Ovary (tissue), 9 donors: Measurements from ENCODE around the gene CD300LF. TPM values are rescaled to one million over a fixed set of nuclear protein-coding genes. Genes with fewer than 3 reads are reported as not detected.

Experiments used
- DNase-seq, 5 donors: peaks; one replicate each; pipeline ENCODE4 v3.0.0-alpha.2; 2019 to 2020
- H3K27ac ChIP-seq, 2 donors: fragments of 200-600 bp; one replicate each; pipeline versions ENCODE4 v1.5.1 to v1.8.0; 2019 to 2022
- H3K27me3 ChIP-seq: fragments of 200-600 bp; one replicate; pipeline ENCODE4 v1.8.0; 2022
- H3K36me3 ChIP-seq: fragments of 200-600 bp; sonication (generic); one replicate; pipeline ENCODE4 v1.5.1; 2019
- H3K4me1 ChIP-seq: one replicate; pipeline ENCODE4 v1.8.1; 2013; ENCODE audit warnings: mild to moderate bottlenecking, moderate library complexity; ENCODE audit not compliant: insufficient read depth
- H3K4me3 ChIP-seq: fragments of 200-600 bp; sonication (generic); one replicate; pipeline ENCODE4 v1.5.1; 2017
- H3K9me3 ChIP-seq, 2 donors: fragments of 200-600 bp in 1 of 2; sonication (generic) in 1 of 2; one replicate each; pipeline versions ENCODE4 v1.5.1 to v1.8.1; 2013 to 2019; ENCODE audit warnings: mild to moderate bottlenecking in 1 of 2, moderate library complexity in 1 of 2
- CTCF ChIP-seq, 3 donors: fragments of 450-650 bp in 2 of 3; fragments of 200-600 bp in 1 of 3; IDR thresholded peaks; one replicate each; pipeline versions ENCODE4 v1.5.1 to v1.8.0; 2016 to 2022; ENCODE audit warnings: antibody characterized with exemption in 3 of 3, mild to moderate bottlenecking in 1 of 3
- EP300 ChIP-seq: sonication (generic); formaldehyde crosslinking; IDR thresholded peaks from one replicate; pipeline ENCODE4 v1.6.1; 2017; ENCODE audit warnings: antibody characterized with exemption
- POLR2A ChIP-seq: fragments of 450-650 bp; IDR thresholded peaks from one replicate; pipeline ENCODE4 v1.6.1; 2017; ENCODE audit warnings: antibody characterized with exemption, mild to moderate bottlenecking, moderate library complexity
- WGBS, 3 donors: extraction: QIAGEN DNeasy Blood & Tissue Kit in 1 of 3; methylation state at CpG; one replicate each; pipeline versions ENCODE4 v1.1.5 to v1.1.7; 2013 to 2017; 5-methylcytosine and 5-hydroxymethylcytosine counted together
- intact Hi-C, 4 donors: fragments of 100-400 bp; cut with DNase I; formaldehyde crosslinking; loops; one replicate each; pipeline versions ENCODE4 v1.11.0 to v1.15.1; 2022 to 2023
- polyA plus RNA-seq, 2 donors: library from polyadenylated mRNA; stranded (reverse); fragments of 200-250 nt in 1 of 2; fragments of 350-450 nt in 1 of 2; fragmentation: Illumina TruSeq in 1 of 2; extraction: RNeasy Lipid Tissue Mini Kit (QIAGEN cat#74804) in 1 of 2; gene quantifications; one replicate each; pipeline ENCODE4 v1.2.3, GENCODE V29; 2013 to 2014
- total RNA-seq, 7 donors: library from RNA; depleted of rRNA in 2 of 7; stranded (reverse); fragments of >200 nt in 2 of 7; fragmentation: NEBNext Ultra II Directional in 3 of 7; extraction: Animal tissue kit (Norgen Biotek cat#: 25700) in 3 of 7; gene quantifications; one replicate each; pipeline versions ENCODE4 v1.1.0 to v1.2.4, GENCODE V29; 2016 to 2023
- donor health status: DM: no; HTN: no; CAD: no; lungs with moderate emphysema.
- donor health status: DM: no; HTN: no; CAD: no.
- donor health status: Bipolar disorder and iron deficiency.
- donor health status: DM: yes; HTN: yes; CAD: no.
- donor health status: DM: no; HTN: no; CAD: no.
- donor health status: DM: yes; HTN: yes; CAD: no.

Gene CD300LF
- total and polyA plus RNA-seq, 9 donors, result 0.23 to 3.9 (median 0.39) TPM; not detected in 1

GRCh38 chr17:74686761-74687160 lies 26.0 kb downstream of the CD300LF start:
- Histone ChIP-seq H3K36me3 (no peaks in the 10 kb centered on the region), H3K27ac (no peak overlapping the region), H3K27me3 (no peaks in the 10 kb centered on the region), H3K4me1 (no peaks in the 10 kb centered on the region), H3K9me3 (no peaks in the 10 kb centered on the region), H3K4me3 (no peak overlapping the region)
- no peak for TF ChIP-seq CTCF (IDR thresholded peaks at IDR 0.05)
- TF ChIP-seq POLR2A, result no peak
- no peak for TF ChIP-seq EP300
- 50 to 66% (median 56%) methylated on average over 5 of the region's 5 CpGs for WGBS, 3 donors
- no peak for DNase-seq
- intact Hi-C loops, result no loop called here

DNA sequence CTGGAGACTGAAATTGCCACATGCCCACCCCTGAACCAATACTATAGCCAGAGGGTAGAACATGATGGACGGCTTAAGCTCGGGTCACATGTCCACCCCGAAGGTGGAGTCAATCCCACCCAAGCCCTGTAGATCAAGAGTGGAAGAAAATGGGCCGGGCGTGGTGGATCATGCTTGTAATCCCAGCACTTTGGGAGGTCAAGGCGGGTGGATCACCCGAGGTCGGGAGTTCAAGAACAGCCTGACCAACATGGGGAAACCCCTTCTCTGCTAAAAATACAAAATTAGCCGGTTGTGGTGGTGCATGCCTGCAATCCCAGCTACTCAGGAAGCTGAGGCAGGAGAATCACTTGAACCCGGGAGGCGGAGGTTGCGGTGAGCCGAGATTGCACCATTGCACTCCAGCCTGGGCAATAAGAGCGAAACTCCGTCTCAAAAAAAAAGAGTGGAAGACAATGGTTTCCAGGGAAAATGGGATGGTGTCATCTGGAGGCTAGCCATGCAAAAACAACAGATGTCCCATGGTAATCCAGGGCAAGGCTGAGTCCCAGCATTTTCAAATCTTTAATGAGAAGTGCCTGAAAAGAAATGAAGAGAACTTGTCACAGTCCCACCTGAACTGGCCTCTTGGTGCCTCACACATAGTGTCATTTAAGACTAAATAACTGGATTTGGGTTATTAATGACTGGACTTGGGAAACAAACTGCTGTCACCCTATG lies 30.1 kb downstream of the CD300LF start:
- 81 to 82% (median 82%) methylated on average over 15 of the region's 15 CpGs for WGBS, 3 donors
- no peak overlapping the region for H3K4me3 ChIP-seq
- H3K9me3 ChIP-seq, result no peaks in the 10 kb centered on the region
- no peaks in the 10 kb centered on the region for H3K36me3 ChIP-seq
- TF ChIP-seq CTCF (IDR thresholded peaks at IDR 0.05), result no peak
- no peak for TF ChIP-seq EP300
- TF ChIP-seq POLR2A, result no peak
- DNase-seq, result no peak
- intact Hi-C loops, result no loop called here
- H3K4me1 ChIP-seq, result no peaks in the 10 kb centered on the region
- H3K27ac ChIP-seq, result no peak overlapping the region
- H3K27me3 ChIP-seq, result no peaks in the 10 kb centered on the region

DNA sequence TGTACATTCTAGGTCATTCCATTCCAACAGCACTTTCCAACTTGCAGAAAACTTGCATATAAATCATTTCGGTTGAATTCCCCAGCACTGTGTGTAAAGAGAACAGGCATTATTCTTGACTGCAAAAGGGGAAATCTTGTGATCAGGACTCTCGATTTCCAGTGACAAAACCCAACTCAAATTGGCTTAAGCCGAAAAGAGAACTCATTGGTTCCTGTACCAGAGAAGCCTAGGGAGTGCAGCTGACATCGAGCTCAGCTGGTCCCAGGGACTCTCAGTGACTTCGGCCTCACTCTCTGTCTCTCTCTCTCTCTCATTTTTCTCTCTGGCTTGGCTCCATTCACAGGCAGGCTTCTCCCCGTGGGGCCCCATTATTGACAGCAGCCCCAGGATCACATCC lies 30.7 kb downstream of the CD300LF start:
- intact Hi-C loops, result no loop called here
- Histone ChIP-seq H3K27ac (no peak overlapping the region), H3K9me3 (no peaks in the 10 kb centered on the region), H3K4me3 (no peak overlapping the region), H3K27me3 (no peaks in the 10 kb centered on the region), H3K4me1 (no peaks in the 10 kb centered on the region), H3K36me3 (no peaks in the 10 kb centered on the region)
- no peak for TF ChIP-seq CTCF (IDR thresholded peaks at IDR 0.05)
- no peak for TF ChIP-seq EP300
- TF ChIP-seq POLR2A, result no peak
- no peak for DNase-seq
- WGBS, 3 donors, result 76 to 77% (median 77%) methylated on average over 6 of the region's 6 CpGs

GRCh38 chr17:74680941-74681340 lies 31.8 kb downstream of the CD300LF start:
- intact Hi-C loops, result no loop called here
- no peak overlapping the region for H3K27ac ChIP-seq
- H3K9me3 ChIP-seq, result no peaks in the 10 kb centered on the region
- no peak overlapping the region for H3K4me3 ChIP-seq
- WGBS, 3 donors, result 62 to 71% (median 63%) methylated on average over 5 of the region's 5 CpGs
- no peak for TF ChIP-seq CTCF (IDR thresholded peaks at IDR 0.05)
- TF ChIP-seq EP300, result no peak
- TF ChIP-seq POLR2A, result no peak
- DNase-seq, result no peak
- no peaks in the 10 kb centered on the region for H3K4me1 ChIP-seq
- no peaks in the 10 kb centered on the region for H3K27me3 ChIP-seq
- H3K36me3 ChIP-seq, result no peaks in the 10 kb centered on the region
